ENCODE results near the gene CAPN13.
"Not testable (repeated sequence)": the region's sequence is repeated elsewhere in the genome, so short reads cannot be mapped to it uniquely, and the experiment has no call there.

Gene CAPN13

GRCh38 chr2:30706534-30707303 is 100.5 kb downstream of the CAPN13 start:
- FAIRE-seq = peak; percentile 89
- TF ChIP-seq POLR2AphosphoS5 (IDR thresholded peaks at IDR 0.05; ENCODE audit: low read depth, low read length) (no peak), POLR2A (IDR thresholded peaks at IDR 0.05; ENCODE audit: low read depth, low read length) (no peak), TAF1 (IDR thresholded peaks at IDR 0.05; ENCODE audit: borderline replicate concordance, low read depth, low read length) (no peak)
- peak; percentile 34 for DNase-seq (ENCODE audit: insufficient read length)

DNA sequence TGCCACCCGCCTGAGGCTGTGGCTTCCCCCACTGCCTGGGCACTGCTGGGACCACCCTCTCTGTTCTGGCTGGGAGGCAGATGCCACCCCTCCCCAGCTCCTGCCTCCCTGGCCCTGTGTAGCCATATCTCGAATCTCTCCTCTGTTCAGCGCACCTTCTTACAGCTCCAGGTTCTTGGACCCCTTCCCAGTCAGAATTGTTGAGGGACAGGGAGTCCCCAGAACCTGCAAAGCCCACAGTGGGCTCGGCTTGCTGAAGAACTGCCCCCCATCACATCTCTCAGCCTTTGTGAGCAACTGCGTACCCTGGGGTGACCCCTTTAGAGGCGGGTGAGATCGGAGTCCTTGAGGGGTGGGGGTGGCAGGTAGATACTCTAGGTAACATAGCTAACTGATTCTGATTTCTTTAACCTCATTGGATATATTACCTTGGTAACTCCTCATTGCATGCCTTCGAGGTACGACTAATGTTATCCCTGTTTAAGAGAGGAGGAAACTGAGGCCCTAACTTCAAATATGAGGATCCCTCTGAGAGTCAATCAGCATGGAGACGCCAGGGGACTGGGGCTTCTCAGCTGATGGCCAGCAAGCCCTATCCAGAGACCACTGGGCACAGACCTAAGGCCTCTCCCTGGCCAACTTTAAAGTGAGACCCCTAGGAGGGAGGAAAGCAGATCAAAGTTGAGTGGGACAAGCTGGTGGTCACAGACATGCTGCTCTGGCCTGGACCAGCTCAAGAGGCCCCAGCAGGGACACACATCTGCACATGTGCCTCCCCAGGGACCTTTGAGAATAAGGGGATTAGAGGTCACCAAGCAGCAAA is 101.3 kb downstream of the CAPN13 start:
- DNase-seq (ENCODE audit: insufficient read length) = no peak
- no peak for TF ChIP-seq POLR2A (IDR thresholded peaks at IDR 0.05; ENCODE audit: low read depth, low read length)
- TF ChIP-seq TAF1 (IDR thresholded peaks at IDR 0.05; ENCODE audit: borderline replicate concordance, low read depth, low read length) = no peak
- no peak for TF ChIP-seq POLR2AphosphoS5 (IDR thresholded peaks at IDR 0.05; ENCODE audit: low read depth, low read length)
- no peak for FAIRE-seq

DNA sequence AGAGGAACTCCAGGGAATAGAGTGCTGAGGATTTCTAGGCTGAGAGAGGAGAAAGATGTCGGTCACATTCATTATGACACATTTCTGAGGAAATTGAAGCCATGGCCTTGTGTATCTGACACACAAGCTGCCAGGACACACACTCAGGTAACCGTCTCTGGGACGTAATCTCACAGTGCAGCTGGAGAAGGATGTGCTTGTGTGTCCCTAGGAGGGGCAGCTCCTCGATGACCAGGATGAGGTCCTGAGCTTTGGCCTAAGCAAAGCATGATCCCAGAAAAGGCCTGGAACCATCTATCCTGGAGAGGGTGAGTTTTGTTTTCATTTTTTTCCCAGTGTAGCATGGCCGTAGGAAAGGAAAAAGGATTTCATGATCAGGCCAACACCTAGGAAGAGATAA is 102.2 kb downstream of the CAPN13 start:
- no peak for FAIRE-seq
- TF ChIP-seq TAF1 (IDR thresholded peaks at IDR 0.05; ENCODE audit: borderline replicate concordance, low read depth, low read length) = no peak
- no peak for TF ChIP-seq POLR2AphosphoS5 (IDR thresholded peaks at IDR 0.05; ENCODE audit: low read depth, low read length)
- no peak for TF ChIP-seq POLR2A (IDR thresholded peaks at IDR 0.05; ENCODE audit: low read depth, low read length)
- DNase-seq (ENCODE audit: insufficient read length) = no peak

DNA sequence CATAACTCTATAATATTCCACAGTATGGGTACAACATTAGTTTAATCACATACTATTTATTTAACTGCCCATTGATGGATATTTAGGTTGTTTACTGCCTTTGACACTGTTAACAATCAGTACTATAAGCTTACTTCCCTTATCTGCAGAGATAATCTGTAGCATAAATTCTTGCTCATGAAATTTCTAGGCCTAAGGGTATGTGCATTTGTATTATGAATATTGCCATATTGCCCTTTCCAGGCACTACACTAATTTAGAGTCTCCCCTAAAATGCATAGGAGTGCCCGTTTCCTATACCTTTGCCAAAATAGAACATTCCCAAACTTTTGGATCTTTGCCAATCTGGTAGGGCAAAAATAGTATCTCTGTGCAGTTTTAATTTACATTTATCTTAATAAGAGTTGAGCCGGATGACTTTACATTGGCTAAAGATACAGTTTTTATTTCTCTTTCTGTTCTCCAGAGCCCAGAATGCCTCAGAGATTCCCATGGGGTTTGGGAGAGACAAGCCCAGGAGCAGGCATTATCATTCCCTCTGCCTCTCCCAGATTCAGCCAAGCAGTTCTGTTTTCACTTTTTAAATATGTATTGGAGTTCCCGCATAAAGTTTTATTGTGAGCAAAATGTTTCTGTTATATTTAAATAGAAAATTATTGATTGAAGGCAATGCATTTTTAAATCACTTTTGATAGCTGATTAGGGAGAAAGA is 102.8 kb downstream of the CAPN13 start:
- DNase-seq (ENCODE audit: insufficient read length) (no peak), FAIRE-seq (no peak)
- TF ChIP-seq TAF1 (IDR thresholded peaks at IDR 0.05; ENCODE audit: borderline replicate concordance, low read depth, low read length) = no peak
- TF ChIP-seq POLR2AphosphoS5 (IDR thresholded peaks at IDR 0.05; ENCODE audit: low read depth, low read length) = no peak
- no peak for TF ChIP-seq POLR2A (IDR thresholded peaks at IDR 0.05; ENCODE audit: low read depth, low read length)

DNA sequence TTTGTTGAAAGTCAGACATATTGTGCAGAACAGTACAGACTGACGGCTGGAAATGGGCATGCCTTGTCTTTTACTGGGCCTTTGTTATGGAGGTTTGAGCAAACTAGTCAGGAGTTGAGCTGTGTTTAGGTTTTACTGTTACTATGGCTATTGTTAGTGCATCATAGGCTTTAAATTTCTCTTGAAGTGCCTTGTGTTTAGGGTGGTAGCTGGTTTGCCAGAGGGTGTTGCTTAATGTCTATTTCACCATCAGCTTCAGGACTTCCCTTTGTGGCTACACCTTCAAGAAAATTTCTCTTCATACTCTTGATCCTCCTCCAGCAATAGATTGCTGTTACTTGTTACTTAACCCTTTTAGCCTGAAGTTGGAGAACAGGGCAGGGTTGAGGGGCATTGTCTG is 104.6 kb downstream of the CAPN13 start:
- TF ChIP-seq TAF1 (IDR thresholded peaks at IDR 0.05; ENCODE audit: borderline replicate concordance, low read depth, low read length) (no peak), POLR2AphosphoS5 (IDR thresholded peaks at IDR 0.05; ENCODE audit: low read depth, low read length) (no peak), POLR2A (IDR thresholded peaks at IDR 0.05; ENCODE audit: low read depth, low read length) (no peak)
- FAIRE-seq (no peak), DNase-seq (ENCODE audit: insufficient read length) (no peak)

DNA sequence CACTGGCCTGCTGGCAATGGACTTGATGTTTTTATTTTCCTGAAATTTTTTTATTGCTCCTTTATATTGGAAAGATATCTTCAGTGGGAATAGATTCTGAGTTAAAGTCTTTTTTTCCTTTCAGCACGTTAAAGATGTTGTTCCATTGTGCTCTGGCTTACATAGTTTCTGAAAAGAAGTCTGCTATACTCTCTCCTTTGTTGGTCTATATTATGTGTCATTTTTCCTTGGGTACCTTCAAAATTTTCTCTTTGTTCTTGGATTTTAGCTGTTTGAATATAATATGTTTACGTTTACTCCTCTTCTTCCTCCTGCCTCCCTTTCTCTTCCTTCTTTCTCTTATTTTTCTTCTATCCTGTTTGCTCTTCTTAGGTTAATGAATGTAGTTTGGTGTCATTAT is 105.5 kb downstream of the CAPN13 start:
- TF ChIP-seq POLR2A (IDR thresholded peaks at IDR 0.05; ENCODE audit: low read depth, low read length) (no peak), TAF1 (IDR thresholded peaks at IDR 0.05; ENCODE audit: borderline replicate concordance, low read depth, low read length) (no peak), POLR2AphosphoS5 (IDR thresholded peaks at IDR 0.05; ENCODE audit: low read depth, low read length) (no peak)
- FAIRE-seq (no peak), DNase-seq (ENCODE audit: insufficient read length) (no peak)

DNA sequence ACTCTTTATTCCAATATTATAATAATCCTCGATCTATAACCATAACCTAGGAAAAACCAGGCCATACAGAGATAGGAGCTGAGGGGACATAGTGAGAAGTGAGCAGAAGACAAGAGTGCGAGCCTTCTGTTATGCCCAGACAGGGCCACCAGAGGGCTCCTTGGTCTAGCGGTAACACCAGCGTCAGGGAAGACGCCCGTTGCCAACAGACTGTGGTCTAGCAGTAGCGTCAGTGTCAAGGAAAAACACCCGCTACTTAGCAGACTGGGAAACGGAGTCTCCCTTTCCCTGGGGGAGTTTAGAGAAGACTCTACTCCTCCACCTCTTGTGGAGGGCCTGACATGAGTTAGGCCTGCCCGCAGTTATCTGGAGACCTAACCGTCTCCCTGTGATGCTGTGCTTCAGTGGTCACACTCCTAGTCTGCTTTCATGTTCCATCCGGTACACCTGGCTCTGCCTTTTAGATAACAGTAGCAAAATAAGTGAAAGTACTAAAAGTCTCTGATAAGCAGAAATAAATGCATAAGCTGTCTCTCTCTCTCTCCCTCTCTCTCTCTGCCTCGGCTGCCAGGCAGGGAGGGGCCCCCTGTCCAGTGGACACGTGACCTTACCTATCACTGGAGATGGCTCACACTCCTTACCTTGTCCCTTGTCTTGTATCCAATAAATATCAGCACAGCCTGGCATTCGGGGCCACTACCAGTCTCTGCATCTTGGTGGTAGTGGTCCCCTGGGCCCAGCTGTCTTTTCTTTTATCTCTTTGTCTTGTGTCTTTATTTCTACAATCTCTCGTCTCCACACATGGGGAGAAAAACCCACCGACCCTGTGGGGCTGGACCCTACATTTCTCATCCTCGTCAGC is 109.8 kb downstream of the CAPN13 start:
- FAIRE-seq; DNase-seq (ENCODE audit: insufficient read length): not testable (repeated sequence)

GRCh38 chr2:30695749-30696148 is 111.5 kb downstream of the CAPN13 start:
- FAIRE-seq (no peak), DNase-seq (ENCODE audit: insufficient read length) (no peak)
- TF ChIP-seq TAF1 (IDR thresholded peaks at IDR 0.05; ENCODE audit: borderline replicate concordance, low read depth, low read length) (no peak), POLR2A (IDR thresholded peaks at IDR 0.05; ENCODE audit: low read depth, low read length) (no peak)

DNA sequence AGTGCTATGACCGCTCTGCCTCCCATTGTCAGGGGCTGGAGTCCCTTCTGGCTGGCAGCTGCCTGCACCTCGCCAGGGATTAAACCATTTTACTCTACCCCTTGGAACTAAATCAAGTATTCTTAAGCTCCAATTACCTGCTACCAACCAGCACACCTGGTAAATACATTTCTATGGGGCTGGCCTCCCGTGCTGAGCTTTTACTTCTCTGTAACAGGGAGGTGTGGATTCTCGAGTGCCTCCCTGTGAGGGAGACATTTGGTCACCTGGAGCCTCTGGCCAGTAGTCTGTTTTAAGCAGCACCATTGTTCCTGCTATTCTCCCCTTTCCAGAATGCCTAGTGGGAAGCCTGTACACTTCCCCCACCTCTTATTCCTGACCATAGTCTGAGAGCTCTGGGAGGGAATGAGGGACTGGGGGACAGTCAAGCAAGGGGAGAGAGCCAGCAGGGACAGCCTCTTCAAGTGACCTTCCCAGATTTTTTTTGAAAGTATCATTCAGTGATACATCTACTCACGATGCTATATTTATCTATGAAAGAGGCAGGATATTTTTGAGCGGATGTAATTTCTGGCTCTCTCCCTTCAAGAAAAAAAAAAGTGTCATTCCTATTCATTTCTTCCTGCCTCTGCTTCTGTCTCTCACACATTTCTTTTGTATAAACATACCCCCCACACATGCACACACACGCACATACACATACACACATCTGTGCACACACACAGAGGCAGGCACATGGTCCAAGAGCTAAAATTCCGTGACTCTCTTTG is 112.8 kb downstream of the CAPN13 start:
- no peak for TF ChIP-seq TAF1 (IDR thresholded peaks at IDR 0.05; ENCODE audit: borderline replicate concordance, low read depth, low read length)
- TF ChIP-seq POLR2AphosphoS5 (IDR thresholded peaks at IDR 0.05; ENCODE audit: low read depth, low read length) = no peak
- DNase-seq (ENCODE audit: insufficient read length) = no peak
- no peak for FAIRE-seq

- TF ChIP-seq POLR2AphosphoS5 (IDR thresholded peaks at IDR 0.05; ENCODE audit: low read depth, low read length) (no peak), TAF1 (IDR thresholded peaks at IDR 0.05; ENCODE audit: borderline replicate concordance, low read depth, low read length) (no peak), POLR2A (IDR thresholded peaks at IDR 0.05; ENCODE audit: low read depth, low read length) (no peak)
- no peak for DNase-seq (ENCODE audit: insufficient read length)
- FAIRE-seq = no peak
Observed at GRCh38 chr2:30693821-30694281, 113.4 kb downstream of the CAPN13 start.
